WTC11 (cell line): ENCODE results near the gene DLG1. TPM values are rescaled to one million over a fixed set of nuclear protein-coding genes. Genes with fewer than 3 reads are reported as not detected.

Experiments
- ATAC-seq: fragments of 200-7000 bp; cut with Tn5 transposase; 2 replicates; pipeline ENCODE4 v1.10.0; 2021; ENCODE audit warnings: mild to moderate bottlenecking, moderate library complexity
- CTCF ChIA-PET: fragments of 300-600 bp; sonication (Branson Sonifier 250); formaldehyde crosslinking; loops from one replicate; lab custom pipeline; 2021; ENCODE audit warnings: antibody characterized with exemption; lab: Charles Lee
- POLR2A ChIA-PET: fragments of 350-600 bp; sonication (Branson Sonifier 250); formaldehyde crosslinking; loops from one replicate; lab custom pipeline; 2021; ENCODE audit warnings: antibody characterized with exemption; lab: Charles Lee
- DNase-seq: peaks from one replicate; pipeline ENCODE4 v3.0.0; 2021; ENCODE audit warnings: low spot score
- H3K27ac Mint-ChIP-seq: 2 replicates; pipeline ENCODE4 v1.8.0; 2021; ENCODE audit warnings: mixed read lengths
- H3K27me3 Mint-ChIP-seq: 2 replicates; pipeline ENCODE4 v1.8.0; 2021; ENCODE audit warnings: low read depth, mild to moderate bottlenecking, moderate library complexity, mixed read lengths
- H3K36me3 Mint-ChIP-seq: 2 replicates; pipeline ENCODE4 v1.8.0; 2021; ENCODE audit warnings: mixed read lengths
- H3K4me1 Mint-ChIP-seq: 2 replicates; pipeline ENCODE4 v1.8.0; 2022; ENCODE audit warnings: mixed read lengths
- H3K4me3 Mint-ChIP-seq: 2 replicates; pipeline ENCODE4 v1.8.0; 2021; ENCODE audit warnings: mild to moderate bottlenecking, moderate library complexity, mixed read lengths
- H3K9me3 Mint-ChIP-seq: 2 replicates; pipeline ENCODE4 v1.8.0; 2021; ENCODE audit warnings: mixed read lengths
- AR ChIP-seq: fragments of 250-450 bp; sonication (Bioruptor Pico); IDR thresholded peaks from 2 replicates; pipeline ENCODE4 v1.9.0; 2021; ENCODE audit warnings: mild to moderate bottlenecking
- ATF1 ChIP-seq: sonication (generic); formaldehyde crosslinking; IDR thresholded peaks from 2 replicates; pipeline ENCODE4 v1.8.1; 2023; ENCODE audit warnings: mild to moderate bottlenecking, moderate library complexity, missing genetic modification reagents
- CBFB ChIP-seq: sonication (generic); formaldehyde crosslinking; IDR thresholded peaks from 2 replicates; pipeline ENCODE4 v1.8.1; 2022; ENCODE audit warnings: mild to moderate bottlenecking, low read depth, missing genetic modification reagents
- FOXK1 ChIP-seq: sonication (generic); formaldehyde crosslinking; IDR thresholded peaks from 2 replicates; pipeline ENCODE4 v1.8.0; 2022; ENCODE audit warnings: mild to moderate bottlenecking, moderate library complexity, missing genetic modification reagents
- FOXP1 ChIP-seq: sonication (generic); formaldehyde crosslinking; IDR thresholded peaks from 2 replicates; pipeline ENCODE4 v1.8.0; 2022; ENCODE audit warnings: missing genetic modification reagents, mild to moderate bottlenecking, moderate library complexity, borderline replicate concordance
- HMGA2 ChIP-seq: fragments of 250-450 bp; sonication (Bioruptor Pico); IDR thresholded peaks from 2 replicates; pipeline ENCODE4 v1.4.0; 2021; ENCODE audit warnings: mild to moderate bottlenecking, moderate library complexity
- IRF2 ChIP-seq: sonication (generic); formaldehyde crosslinking; IDR thresholded peaks from 2 replicates; pipeline ENCODE4 v1.8.0; 2022; ENCODE audit warnings: low read depth, missing genetic modification reagents, borderline replicate concordance
- JAZF1 ChIP-seq: fragments of 250-450 bp; sonication (Bioruptor Pico); IDR thresholded peaks from 2 replicates; pipeline ENCODE4 v1.9.0; 2021; ENCODE audit warnings: moderate library complexity, mild to moderate bottlenecking, inconsistent platforms
- MYBL2 ChIP-seq: sonication (generic); formaldehyde crosslinking; IDR thresholded peaks from 2 replicates; pipeline ENCODE4 v1.8.1; 2023; ENCODE audit warnings: mild to moderate bottlenecking, moderate library complexity, missing genetic modification reagents
- NFE2L1 ChIP-seq: sonication (generic); formaldehyde crosslinking; IDR thresholded peaks from 2 replicates; pipeline ENCODE4 v1.8.1; 2023; ENCODE audit warnings: missing genetic modification reagents
- NR2C2 ChIP-seq: sonication (generic); formaldehyde crosslinking; IDR thresholded peaks from 2 replicates; pipeline ENCODE4 v1.8.0; 2022; ENCODE audit warnings: mild to moderate bottlenecking, missing genetic modification reagents
- ZMAT4 ChIP-seq: fragments of 250-450 bp; sonication (Bioruptor Pico); IDR thresholded peaks from 2 replicates; pipeline ENCODE4 v1.9.0; 2021; ENCODE audit warnings: mild to moderate bottlenecking
- ZNF121 ChIP-seq: sonication (generic); formaldehyde crosslinking; IDR thresholded peaks from 2 replicates; pipeline ENCODE4 v1.8.0; 2023; ENCODE audit warnings: missing genetic modification reagents
- ZNF219 ChIP-seq: sonication (generic); formaldehyde crosslinking; IDR thresholded peaks from 2 replicates; pipeline ENCODE4 v1.8.0; 2023; ENCODE audit warnings: missing genetic modification reagents, mild to moderate bottlenecking, borderline replicate concordance
- total RNA-seq: library from RNA; stranded (reverse); gene quantifications from 3 replicates; pipeline ENCODE4 v1.2.3, GENCODE V29; 2021
- TF ChIP-seq, protein P1 (sequence below): sonication (generic); formaldehyde crosslinking; IDR thresholded peaks from 2 replicates; pipeline ENCODE4 v1.8.1; 2023; ENCODE audit warnings: mild to moderate bottlenecking, moderate library complexity, missing genetic modification reagents
- TF ChIP-seq, protein P2 (sequence below): sonication (generic); formaldehyde crosslinking; IDR thresholded peaks from 2 replicates; pipeline ENCODE4 v1.8.0; 2023; ENCODE audit warnings: missing genetic modification reagents, mild to moderate bottlenecking, borderline replicate concordance
- TF ChIP-seq, protein P3 (sequence below): sonication (generic); formaldehyde crosslinking; IDR thresholded peaks from 2 replicates; pipeline ENCODE4 v1.8.0; 2023; ENCODE audit warnings: missing genetic modification reagents

The DLG1 gene
- total RNA-seq, 1 experiment from 2014 or later, result 81.1 TPM

- no peak for DNase-seq
- H3K4me1 Mint-ChIP-seq, result peaks cover 20% of the 10 kb centered on the region
- ChIA-PET POLR2A (no interaction called here), CTCF (interaction anchor here (1.0 to 1.1 kb wide), 2 partner anchors 28 to 809 kb away, joined by 3 read pairs; no protein-coding TSS in a partner anchor)
- no peaks in the 10 kb centered on the region; the same call in 1 of the 2 replicates for H3K27me3 Mint-ChIP-seq
- TF ChIP-seq, protein P1, sequence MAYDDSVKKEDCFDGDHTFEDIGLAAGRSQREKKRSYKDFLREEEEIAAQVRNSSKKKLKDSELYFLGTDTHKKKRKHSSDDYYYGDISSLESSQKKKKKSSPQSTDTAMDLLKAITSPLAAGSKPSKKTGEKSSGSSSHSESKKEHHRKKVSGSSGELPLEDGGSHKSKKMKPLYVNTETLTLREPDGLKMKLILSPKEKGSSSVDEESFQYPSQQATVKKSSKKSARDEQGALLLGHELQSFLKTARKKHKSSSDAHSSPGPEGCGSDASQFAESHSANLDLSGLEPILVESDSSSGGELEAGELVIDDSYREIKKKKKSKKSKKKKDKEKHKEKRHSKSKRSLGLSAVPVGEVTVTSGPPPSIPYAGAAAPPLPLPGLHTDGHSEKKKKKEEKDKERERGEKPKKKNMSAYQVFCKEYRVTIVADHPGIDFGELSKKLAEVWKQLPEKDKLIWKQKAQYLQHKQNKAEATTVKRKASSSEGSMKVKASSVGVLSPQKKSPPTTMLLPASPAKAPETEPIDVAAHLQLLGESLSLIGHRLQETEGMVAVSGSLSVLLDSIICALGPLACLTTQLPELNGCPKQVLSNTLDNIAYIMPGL (CRISPR knock-in tag), result no peak
- TF ChIP-seq MYBL2 (CRISPR knock-in tag), result no peak
- no peak for TF ChIP-seq IRF2 (CRISPR knock-in tag)
- no peak for TF ChIP-seq NR2C2 (CRISPR knock-in tag)
- TF ChIP-seq ZNF219 (CRISPR knock-in tag), result no peak
- TF ChIP-seq ZNF121 (CRISPR knock-in tag), result no peak
- TF ChIP-seq CBFB (CRISPR knock-in tag), result no peak
- TF ChIP-seq, protein P2, sequence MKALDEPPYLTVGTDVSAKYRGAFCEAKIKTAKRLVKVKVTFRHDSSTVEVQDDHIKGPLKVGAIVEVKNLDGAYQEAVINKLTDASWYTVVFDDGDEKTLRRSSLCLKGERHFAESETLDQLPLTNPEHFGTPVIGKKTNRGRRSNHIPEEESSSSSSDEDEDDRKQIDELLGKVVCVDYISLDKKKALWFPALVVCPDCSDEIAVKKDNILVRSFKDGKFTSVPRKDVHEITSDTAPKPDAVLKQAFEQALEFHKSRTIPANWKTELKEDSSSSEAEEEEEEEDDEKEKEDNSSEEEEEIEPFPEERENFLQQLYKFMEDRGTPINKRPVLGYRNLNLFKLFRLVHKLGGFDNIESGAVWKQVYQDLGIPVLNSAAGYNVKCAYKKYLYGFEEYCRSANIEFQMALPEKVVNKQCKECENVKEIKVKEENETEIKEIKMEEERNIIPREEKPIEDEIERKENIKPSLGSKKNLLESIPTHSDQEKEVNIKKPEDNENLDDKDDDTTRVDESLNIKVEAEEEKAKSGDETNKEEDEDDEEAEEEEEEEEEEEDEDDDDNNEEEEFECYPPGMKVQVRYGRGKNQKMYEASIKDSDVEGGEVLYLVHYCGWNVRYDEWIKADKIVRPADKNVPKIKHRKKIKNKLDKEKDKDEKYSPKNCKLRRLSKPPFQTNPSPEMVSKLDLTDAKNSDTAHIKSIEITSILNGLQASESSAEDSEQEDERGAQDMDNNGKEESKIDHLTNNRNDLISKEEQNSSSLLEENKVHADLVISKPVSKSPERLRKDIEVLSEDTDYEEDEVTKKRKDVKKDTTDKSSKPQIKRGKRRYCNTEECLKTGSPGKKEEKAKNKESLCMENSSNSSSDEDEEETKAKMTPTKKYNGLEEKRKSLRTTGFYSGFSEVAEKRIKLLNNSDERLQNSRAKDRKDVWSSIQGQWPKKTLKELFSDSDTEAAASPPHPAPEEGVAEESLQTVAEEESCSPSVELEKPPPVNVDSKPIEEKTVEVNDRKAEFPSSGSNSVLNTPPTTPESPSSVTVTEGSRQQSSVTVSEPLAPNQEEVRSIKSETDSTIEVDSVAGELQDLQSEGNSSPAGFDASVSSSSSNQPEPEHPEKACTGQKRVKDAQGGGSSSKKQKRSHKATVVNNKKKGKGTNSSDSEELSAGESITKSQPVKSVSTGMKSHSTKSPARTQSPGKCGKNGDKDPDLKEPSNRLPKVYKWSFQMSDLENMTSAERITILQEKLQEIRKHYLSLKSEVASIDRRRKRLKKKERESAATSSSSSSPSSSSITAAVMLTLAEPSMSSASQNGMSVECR (CRISPR knock-in tag), result no peak
- no peak overlapping the region for H3K27ac Mint-ChIP-seq
- no peaks in the 10 kb centered on the region for H3K9me3 Mint-ChIP-seq
- H3K36me3 Mint-ChIP-seq, result no peaks in the 10 kb centered on the region
- no peak for ATAC-seq
- no peak overlapping the region for H3K4me3 Mint-ChIP-seq
Observed at GRCh38 chr3:197337656-197338055, 39.2 kb upstream of the DLG1 start.

- no peaks in the 10 kb centered on the region for H3K36me3 Mint-ChIP-seq
- POLR2A ChIA-PET, result no interaction called here
- CTCF ChIA-PET, result interaction anchor here (1.1 kb wide), 1 partner anchor 808 kb away, joined by 3 read pairs; no protein-coding TSS in a partner anchor
- H3K9me3 Mint-ChIP-seq, result no peaks in the 10 kb centered on the region
- peaks cover 23% of the 10 kb centered on the region for H3K4me1 Mint-ChIP-seq
- no peaks in the 10 kb centered on the region; the same call in 1 of the 2 replicates for H3K27me3 Mint-ChIP-seq
- TF ChIP-seq, protein P3, sequence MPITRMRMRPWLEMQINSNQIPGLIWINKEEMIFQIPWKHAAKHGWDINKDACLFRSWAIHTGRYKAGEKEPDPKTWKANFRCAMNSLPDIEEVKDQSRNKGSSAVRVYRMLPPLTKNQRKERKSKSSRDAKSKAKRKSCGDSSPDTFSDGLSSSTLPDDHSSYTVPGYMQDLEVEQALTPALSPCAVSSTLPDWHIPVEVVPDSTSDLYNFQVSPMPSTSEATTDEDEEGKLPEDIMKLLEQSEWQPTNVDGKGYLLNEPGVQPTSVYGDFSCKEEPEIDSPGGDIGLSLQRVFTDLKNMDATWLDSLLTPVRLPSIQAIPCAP, result no peak
- no peak overlapping the region for H3K27ac Mint-ChIP-seq
- ATAC-seq (no peak), DNase-seq (no peak)
- H3K4me3 Mint-ChIP-seq, result no peak overlapping the region
Observed at GRCh38 chr3:197337214-197337613, 38.8 kb upstream of the DLG1 start.

DNA sequence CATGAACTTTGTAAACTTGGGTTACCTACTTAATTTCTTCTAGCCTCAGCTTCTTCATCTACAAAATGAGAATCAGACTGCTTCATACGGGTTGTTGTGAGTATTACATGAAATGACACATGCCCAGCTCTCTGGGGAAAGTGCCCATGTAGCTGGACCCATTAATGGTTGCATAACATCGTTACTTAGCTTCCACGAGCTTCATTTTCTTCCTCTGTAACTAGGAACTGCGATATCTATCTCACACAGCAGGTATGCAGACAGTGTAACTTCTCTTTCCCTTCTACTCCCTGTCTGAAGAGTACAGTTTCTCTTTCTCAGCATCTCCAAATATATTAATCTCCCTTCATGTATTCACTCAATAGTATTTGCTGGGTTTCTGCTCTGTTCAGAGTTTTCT lies 37.9 kb upstream of the DLG1 start:
- Mint-ChIP-seq H3K27me3 (peaks cover 2% of the 10 kb centered on the region; the same call in 1 of the 2 replicates), H3K9me3 (no peaks in the 10 kb centered on the region)
- CTCF ChIA-PET, result no interaction called here

More for the DNA sequence above, 37.9 kb upstream of the DLG1 start:
- DNase-seq (no peak), ATAC-seq (no peak)
- Mint-ChIP-seq H3K27ac (no peak overlapping the region), H3K4me3 (no peak overlapping the region), H3K36me3 (no peaks in the 10 kb centered on the region), H3K4me1 (peaks cover 27% of the 10 kb centered on the region)
- POLR2A ChIA-PET, result interaction anchor here (0.6 kb wide), 1 partner anchor 89 kb away, joined by 3 read pairs; no protein-coding TSS in a partner anchor
- TF ChIP-seq HMGA2 (no peak), JAZF1 (CRISPR knock-in tag) (no peak), NFE2L1 (CRISPR knock-in tag) (no peak), AR (CRISPR knock-in tag) (no peak), FOXP1 (CRISPR knock-in tag) (no peak), ZMAT4 (CRISPR knock-in tag) (no peak), ATF1 (CRISPR knock-in tag) (no peak), FOXK1 (CRISPR knock-in tag) (no peak)
